HG02642 (cell line): ENCODE data around the gene KCNJ1.
A peak's percentile ranks its signal among the peaks of the same experiment; 100 is the strongest.

Experiments used
- ATAC-seq: cut with Tn5 transposase; IDR thresholded peaks from one replicate; pipeline ENCODE4 v1.9.1; 2021; ENCODE audit warnings: mild to moderate bottlenecking; ENCODE audit not compliant: unreplicated experiment, poor library complexity

Gene KCNJ1

DNA sequence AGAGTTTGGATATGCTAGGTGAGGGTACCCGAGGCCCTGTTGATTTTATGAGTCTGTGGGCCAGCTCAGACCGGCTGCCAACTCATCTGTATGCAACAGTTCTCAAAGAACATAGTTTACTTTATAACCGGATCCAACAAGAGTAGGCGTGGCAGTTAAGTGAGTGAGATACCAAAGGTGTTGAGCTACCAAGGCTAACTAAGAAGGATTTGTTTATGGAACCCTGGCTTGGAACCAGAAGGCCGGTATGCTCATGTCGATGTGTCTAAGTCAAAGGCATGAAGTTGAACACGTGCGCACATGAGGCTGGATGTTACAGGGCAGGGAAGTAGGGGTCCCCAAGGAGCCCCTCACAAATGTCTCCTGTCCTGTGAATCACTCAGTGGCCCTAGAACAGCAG lies at the start of gene KCNJ1:
TSS of gene KCNJ1 (minus strand) at position 20 of the 400 bp plus-strand sequence. CDS start 27,053 bp downstream, outside the sequence.
- ATAC-seq, result no peak

DNA sequence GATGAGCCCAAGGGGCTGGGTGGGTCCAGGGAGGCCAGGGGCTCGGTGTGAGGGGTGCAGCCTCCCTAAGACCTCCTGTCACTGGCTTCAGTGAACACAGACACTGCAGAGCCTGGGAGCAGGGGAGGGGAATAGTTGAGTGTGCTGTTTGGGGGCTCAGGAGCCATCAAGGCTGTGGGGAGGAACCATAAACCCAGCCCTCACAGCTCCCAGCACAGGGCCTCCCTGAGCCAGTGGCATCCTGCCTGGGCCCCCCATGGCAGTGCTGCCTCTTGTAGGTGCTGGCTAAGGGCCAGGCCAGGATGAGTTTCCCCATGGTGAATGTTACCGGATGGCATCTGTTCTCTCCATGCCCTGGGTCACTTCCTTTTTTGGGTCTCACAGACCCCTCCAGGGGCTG lies 49.6 kb upstream of the KCNJ1 start:
- ATAC-seq, result no peak

DNA sequence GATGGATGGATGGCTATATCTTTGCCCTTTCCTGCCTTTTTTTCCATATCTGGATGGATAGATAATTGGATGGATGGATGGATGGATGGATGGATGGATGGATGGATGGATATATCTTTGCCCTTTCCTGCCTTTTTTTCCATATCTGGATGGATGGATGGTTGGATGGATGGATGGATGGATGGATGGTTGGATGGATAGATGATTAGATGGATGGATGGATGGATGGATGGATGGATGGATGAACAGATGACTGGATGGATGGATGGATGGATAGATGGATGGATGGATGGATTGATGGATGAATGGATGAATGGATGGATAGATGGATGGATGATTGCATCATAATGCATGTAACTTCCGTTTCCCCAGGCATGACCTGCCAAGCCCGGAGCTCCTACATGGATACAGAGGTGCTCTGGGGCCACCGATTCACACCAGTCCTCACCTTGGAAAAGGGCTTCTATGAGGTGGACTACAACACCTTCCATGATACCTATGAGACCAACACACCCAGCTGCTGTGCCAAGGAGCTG lies 49.0 kb upstream of the KCNJ1 start:
- ATAC-seq, result no peak

DNA sequence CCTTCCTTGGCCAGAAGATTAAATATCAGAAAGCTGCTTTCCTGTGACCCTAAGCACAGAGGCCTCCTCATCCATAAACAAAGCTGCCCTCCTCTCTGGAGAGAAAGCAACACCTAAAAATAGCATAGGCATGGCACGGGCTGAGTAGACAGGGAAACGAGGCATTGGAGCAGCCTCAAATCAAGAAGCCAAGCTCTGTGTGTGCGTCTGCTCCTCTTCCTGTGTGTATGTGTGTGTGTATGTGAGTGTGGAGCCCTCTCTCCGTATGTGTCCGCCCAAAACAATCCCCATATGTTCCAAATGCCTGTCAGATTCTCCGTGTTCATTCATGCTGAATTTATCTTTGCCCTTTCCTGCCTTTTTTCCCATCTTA lies 48.0 kb upstream of the KCNJ1 start:
- ATAC-seq, result no peak

DNA sequence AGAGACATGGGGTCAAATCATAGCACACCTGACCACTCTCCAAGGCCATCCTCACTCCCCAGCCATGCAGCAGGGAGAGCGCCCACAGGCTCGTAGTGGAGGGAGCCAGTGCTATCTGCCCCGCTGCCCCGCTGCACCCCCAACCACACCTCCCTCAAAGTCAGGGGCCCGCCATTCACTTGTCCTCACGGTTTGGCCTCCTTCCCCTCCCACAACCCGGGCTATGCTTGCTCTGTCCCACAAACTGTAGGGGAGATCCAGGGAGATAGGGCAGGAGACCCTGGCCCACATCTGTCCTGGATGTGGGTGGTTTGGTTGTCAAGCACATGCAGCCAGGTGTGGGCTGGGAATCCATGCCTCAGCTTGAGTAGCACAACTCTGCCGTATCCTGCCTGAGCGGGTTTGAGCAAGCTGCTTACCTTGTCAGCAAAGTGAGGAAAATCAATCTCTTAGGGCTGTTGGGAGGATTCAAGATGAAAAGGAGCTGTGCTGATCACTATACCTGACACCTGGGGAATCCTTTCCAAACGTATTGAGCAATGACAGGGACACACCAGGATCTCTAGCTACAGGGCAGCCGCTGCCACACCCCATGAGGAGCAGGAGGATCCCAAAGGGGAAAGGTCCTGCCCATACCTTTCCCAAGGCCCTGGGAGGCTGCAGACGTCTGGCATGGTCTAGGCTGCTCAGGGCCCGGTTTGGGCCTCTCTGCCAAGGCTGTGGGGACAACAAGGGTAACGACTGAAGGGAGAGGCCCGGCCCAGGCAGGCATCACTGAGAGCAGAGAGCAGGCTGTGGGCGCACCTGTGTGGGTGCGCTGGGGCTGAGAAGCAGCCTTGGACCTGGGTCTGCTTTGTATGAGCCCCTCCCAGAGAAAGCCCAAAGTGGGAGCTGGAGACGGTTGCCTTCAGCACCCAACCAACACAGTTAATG lies 47.4 kb upstream of the KCNJ1 start:
- no peak for ATAC-seq

DNA sequence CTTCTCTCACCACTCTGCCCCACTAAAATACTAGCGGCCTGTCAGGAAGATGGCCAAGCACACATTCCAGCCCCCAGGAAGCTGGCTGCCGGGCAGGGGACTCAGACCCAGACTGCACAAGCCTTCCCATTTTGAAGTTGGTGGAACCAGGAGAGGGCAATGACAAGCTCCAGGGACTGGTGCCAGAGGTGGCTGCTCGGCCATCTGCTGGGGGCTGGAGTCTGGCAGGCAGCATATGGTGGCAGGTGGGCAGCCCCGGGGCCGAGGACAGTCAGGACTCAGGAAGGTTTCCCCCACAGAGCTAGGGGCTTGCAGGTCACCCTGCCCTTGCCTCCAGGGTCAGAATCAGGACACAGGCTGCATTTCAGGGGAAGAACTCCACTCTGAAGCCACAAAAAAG lies 46.7 kb upstream of the KCNJ1 start:
- ATAC-seq, result no peak

DNA sequence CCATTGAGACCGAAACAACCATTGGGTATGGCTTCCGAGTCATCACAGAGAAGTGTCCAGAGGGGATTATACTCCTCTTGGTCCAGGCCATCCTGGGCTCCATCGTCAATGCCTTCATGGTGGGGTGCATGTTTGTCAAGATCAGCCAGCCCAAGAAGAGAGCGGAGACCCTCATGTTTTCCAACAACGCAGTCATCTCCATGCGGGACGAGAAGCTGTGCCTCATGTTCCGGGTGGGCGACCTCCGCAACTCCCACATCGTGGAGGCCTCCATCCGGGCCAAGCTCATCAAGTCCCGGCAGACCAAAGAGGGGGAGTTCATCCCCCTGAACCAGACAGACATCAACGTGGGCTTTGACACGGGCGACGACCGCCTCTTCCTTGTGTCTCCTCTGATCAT lies 44.6 kb upstream of the KCNJ1 start:
- no peak for ATAC-seq

DNA sequence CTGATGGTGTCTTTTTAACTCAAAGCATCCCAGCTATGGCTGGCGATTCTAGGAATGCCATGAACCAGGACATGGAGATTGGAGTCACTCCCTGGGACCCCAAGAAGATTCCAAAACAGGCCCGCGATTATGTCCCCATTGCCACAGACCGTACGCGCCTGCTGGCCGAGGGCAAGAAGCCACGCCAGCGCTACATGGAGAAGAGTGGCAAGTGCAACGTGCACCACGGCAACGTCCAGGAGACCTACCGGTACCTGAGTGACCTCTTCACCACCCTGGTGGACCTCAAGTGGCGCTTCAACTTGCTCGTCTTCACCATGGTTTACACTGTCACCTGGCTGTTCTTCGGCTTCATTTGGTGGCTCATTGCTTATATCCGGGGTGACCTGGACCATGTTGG lies 44.1 kb upstream of the KCNJ1 start:
- no peak for ATAC-seq

DNA sequence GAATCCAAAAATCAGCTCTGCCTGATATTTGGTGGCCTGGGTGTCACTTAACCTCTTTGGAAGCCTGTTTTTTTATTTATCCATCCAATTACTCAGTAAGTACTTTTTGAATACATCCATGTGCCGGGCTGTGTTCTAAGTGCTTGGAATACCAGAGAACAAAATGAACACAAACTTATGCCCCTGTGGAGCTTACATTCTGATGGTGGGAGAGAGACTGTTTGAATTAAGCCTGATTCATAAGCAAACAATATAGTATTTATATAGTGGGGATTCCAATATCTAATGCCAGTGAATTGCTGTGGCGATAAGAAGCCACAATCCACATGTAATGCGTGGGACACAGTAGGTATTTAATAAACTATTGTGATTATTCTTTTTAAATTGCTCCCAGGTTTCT lies 43.5 kb upstream of the KCNJ1 start:
- ATAC-seq, result no peak

DNA sequence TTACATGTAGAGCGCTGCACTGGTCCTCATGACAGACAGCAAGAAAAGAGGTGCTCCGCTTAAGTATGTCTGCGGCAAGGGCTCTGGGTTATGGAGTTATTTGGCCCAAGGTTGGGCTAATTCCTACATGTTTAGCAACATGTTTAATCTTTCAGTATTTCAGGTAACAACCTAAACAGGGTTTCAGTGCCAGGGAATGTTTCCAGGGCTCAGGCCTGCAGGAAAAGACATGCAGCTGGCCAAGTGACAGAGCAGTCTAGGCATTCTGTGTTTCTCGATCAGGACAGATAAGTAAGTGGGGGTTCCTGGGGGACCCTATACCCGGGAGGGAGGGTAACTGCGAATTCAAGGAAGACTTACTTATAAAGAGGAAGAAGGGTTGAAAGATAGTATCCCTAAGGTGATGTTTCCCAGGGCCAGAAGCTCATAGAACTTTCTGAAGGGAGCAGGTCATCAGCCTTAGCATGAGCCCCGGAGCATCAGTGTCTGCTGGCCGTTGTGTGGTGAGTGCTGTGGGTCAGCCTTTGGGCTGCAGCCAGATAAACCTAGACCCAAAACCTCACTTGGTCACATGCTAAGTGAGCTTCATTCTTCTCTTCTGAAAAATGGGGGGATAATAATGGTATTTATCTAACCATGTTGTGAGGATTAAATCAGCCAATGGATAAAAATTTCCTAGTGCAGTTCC lies 42.5 kb upstream of the KCNJ1 start:
- no peak for ATAC-seq

DNA sequence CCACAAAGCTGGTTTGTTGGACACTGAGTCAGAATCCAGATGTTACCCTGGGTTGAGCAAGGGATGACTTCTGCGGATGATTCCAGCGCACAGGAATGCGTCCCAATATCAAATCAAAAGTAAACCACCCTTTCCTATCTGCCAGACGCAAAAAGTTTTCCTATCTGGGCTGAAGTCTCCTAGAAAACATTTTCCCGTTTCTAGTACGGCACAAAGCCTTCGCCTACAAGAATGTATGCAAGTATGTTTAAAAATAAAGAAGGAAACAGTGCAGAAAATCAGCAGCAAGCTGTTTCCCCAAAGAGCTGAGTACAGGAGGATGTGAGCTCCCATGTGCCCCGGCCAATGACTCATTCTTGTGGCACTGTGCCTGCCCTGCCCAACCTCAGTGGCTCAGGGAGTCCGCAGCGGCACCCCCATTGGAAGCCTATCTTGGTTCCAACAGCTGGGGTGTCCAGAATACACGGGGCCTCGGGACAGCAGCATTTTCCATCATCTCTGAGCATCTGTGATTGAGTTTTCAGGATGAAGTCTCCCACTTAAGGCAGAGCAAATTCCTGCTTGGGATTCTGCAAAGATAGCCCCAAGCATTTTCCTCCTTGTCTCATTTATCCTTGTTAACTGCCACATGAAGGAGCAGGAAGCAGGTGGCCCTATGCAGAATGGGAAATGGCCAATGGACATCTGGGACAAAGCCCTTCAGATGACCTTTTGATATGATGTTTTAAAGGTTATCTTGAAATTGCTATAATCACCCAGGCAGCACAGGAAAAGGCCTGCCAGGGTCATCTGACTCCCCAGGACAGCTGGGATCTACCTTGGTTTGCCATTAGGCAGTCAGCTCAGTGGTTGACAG lies 41.5 kb upstream of the KCNJ1 start:
- ATAC-seq, result no peak

DNA sequence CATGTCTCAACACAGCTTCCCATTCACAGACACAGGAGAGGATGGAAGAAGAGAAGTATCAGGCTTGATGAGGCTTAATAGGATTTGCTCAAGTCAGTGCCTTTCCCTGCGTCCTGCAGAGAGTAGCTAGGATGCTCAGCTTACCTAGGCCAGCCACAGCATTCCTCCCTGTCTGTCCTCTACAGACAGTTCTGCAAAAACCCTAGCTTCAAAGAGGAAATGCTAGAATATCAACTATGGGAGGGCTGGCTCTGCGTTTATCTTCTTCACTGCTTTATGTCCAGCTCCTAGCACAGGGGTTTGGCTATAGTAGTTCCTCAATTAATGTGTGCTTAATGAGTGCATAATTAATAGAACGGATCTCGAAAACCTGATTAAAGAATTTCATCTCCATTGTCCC lies 40.5 kb upstream of the KCNJ1 start:
- ATAC-seq, result no peak

DNA sequence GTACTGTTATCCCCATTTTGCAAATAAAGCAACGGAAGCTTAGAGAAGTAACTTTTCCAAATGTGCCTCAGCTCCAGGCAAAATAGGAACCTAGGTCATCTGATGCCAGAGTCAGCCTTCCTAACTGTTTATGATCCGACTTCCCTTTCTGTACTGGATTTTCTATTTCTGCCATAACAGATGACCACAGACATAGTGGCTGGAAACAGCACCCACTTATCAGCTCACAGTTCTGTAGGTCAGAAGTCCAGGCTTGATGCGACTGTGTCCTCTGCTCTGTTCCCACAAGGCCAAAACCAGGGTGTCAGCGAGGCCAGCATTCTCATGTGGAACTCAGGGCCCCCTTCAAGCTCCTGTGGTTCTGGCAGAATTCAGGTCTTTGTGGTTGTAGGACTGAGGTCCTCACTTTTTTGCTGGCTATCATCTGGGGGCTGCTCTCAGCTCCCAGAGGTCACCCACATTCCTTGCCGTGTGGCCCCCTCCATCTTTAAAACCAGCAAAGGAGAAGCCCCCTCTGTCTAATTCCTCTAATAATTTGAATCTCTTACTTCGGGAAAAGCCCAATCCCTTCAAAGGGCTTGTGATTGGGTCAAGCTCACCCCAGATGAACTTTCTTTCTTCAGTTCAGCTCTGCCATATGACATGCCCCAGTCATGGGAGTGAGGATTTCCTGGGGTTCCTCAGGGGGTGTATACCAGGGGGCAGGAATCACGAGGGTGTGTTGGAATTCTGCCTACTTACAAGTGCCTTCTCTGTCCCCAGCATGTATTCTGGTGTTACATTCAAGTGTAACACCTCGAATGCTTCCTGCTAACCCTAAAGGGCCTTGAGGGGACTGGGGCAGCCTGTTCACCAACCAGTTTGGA lies 39.3 kb upstream of the KCNJ1 start:
- no peak for ATAC-seq

DNA sequence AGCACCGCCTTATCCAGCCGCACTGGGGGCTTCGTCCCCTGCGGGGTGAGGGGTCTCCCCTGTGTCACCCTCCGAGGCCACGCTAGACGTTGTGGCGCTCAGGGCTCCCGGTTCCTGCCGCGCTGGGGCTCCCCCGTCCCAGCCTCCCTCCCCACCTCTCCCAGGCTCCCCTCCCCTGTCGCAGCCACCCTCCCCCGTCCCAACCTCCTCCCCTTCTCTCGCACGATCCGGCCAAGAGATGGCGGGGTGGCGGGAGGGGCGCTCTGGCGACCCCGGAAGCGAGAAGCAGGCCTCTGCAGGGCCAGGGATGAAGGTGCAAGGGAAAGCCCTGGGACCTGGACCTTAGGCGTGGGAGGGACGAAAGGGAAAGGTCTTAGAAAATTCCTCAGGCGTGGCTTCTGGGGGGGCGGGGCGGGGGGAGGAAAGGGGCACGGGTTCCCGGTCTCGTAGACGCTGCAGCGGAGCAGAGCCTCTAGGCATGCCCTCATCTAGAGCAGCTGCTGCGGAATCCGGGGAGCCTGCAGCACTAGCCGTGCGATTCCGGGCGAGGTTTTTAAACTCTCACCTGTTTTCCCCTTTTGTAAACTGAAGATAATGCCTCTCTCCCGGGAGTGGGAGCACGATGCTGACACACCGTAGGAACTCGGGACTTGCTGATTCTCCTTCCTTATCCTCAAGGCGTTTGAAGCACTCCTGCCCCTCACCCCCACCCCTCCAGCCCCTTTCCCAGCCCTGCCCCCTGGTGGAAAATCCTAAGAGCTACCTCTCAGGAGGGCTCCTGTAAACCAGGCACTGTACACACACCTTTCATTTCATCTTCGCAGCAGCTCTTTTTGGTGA lies 38.5 kb upstream of the KCNJ1 start:
- peak; percentile 47 for ATAC-seq

DNA sequence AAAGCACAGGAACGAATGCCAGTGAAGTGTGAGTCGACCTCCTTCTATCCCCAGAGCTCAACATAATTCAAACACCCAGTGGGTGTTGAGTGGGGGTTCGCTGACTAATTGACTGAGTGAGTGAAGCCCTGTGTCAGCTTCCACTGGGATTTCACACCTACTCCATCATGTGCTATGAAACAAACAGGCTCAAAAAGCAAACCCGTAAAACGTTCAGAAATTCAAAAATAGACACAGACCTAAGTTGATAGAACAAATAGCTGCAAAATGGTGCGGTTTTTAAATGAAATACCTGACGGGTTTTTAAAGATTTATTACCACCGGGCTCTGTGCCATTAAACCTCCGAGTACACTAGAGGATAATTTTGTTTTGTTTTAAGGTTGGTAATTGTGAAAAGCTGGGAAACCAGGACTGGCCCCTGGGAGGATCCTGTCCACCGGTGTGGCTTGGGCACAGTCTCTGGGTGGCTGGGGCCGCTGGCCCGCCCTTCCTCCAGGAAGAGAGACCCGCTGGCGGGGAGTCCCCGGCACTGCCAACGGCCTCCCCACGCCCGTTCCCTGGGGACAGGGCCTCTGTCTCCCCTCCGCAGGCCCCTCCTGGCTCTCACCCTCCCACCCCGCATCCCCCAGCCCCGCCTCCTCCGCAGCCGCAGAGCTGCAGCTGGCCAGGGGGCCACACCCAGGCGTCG lies 37.7 kb upstream of the KCNJ1 start:
- ATAC-seq, result peak; percentile 50

DNA sequence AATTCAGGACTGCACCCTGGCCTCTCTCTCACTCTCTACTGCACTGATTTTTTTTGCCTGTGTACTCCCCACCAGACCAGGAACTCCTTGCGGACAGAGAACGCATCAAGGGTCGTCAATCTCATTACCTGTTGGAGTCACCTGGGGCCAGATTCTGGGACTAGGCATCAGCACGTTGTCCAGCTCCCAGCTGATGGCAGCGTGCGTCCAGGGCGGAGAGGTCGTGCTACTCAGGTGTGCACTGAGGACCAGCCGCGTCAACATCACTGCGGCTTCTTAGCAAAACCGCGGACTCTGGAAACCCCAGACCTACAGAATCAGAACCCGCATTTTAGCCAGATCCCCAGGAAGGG lies 37.2 kb upstream of the KCNJ1 start:
- no peak for ATAC-seq

DNA sequence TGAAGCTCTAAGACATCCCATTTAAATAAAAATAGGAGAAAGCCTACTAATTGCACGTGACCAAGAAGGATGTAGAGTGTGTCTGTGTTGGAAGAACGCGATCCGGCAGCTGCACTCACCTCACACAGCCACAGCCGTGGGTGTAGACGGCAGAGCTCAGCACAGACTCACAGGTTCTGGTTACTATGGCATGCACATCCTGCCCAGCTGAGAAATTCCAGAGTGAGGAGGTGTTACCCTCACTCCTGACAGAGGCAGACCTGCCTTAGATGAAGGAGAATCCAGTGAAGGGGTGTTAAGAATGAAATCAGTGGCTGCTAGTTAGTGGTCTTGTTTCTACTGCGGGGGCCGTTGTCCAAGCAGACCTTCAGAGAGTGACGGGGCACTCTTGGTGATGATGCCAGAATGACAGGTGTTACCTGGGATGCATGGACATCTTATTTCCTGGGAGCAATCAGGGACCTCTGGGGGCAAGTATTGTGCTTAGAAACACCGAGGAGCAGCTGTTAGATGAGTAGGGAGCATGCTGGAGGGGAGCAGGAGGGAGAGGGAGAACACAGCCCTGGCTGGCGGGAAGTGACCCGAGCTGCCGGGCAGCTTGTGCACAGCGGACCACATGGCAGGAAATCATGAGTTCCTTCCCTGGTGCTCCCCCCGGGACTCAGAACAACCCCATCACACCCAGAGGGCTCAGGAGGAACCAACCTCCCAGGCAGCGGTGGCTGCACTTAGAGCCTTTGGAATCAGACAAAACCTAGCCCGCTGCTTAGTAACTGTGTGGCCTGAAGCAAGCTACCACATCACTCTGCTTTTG lies 36.4 kb upstream of the KCNJ1 start:
- ATAC-seq, result no peak
